ENCODE data around the gene MICU1. TPM values are rescaled to one million over a fixed set of nuclear protein-coding genes. Genes with fewer than 3 reads are reported as not detected.
"Not testable (repeated sequence)": the region's sequence is repeated elsewhere in the genome, so short reads cannot be mapped to it uniquely, and the experiment has no call there.

Gene MICU1
- total RNA-seq, 1 donor from 2014 or later = 65.2 TPM

- no peak for DNase-seq (ENCODE audit: low read depth)
Measured at GRCh38 chr10:72503694-72504438, 122.0 kb downstream of the MICU1 start.

- peak; percentile 27 for DNase-seq (ENCODE audit: low read depth)
Measured at GRCh38 chr10:72503241-72503640, 122.6 kb downstream of the MICU1 start.

DNA sequence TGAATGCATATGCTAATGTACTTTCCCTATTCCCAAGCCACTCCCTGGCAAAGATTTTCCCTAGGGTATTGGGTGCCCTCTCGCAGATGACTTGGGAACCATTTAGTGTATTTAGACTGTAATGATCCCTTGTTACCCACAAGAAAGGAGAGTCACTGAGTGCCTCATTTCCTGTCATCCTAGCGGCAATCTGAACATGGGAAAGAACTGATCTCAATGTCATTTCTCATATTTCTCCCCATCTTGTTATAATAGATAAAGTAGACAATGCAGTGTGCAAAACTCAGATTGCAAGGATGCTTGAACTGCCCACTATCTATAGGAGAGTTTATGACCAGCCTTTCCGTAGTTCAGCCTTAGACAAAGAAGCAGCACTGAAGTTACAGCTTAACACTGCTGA lies 123.3 kb downstream of the MICU1 start:
- no peak for DNase-seq (ENCODE audit: low read depth)

- no peak for DNase-seq (ENCODE audit: low read depth)
Measured at GRCh38 chr10:72499701-72500100, 126.2 kb downstream of the MICU1 start.

DNA sequence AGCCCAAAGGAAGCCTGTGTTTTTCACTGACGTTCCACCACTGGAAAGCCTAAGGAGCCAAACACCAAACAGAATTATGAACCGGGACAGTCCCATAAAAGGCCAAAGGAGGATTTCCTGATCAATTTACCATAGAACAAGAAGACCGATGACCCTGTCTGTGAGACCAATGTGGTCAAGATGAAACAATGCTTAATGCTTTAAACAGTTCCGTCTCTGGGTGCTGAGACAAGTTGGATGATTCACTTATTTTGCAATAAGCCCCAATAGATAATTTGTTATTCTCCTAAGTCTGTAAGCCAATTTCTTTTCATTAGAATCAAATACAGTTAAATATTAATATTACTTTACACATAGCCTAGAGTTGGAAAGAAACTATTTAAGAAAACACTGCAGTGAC lies 134.9 kb downstream of the MICU1 start:
- peak; percentile 80 for DNase-seq (ENCODE audit: low read depth)

GRCh38 chr10:72487521-72487920 lies 138.4 kb downstream of the MICU1 start:
- no peak for DNase-seq (ENCODE audit: low read depth)

- DNase-seq (ENCODE audit: low read depth) = no peak
Measured at GRCh38 chr10:72487116-72487515, 138.8 kb downstream of the MICU1 start.

DNA sequence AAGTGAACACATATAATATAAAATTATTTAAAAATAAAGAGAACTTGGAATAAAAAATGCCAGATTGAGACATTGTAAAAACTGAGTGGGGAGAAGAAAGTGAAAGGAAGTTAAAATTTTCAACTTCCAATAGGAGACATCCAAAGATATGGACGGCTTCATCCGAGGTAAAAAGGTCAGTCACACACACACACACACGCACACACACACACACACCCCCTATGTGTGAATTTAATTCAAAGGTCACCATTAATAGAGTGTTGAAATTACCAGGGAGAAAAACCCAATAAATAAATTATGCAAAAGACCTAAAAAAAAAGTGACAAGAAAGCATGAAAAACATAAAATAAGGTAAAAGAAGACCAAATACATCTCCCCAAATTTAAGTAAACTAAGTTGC lies 140.2 kb downstream of the MICU1 start:
- DNase-seq (ENCODE audit: low read depth) = no peak

DNA sequence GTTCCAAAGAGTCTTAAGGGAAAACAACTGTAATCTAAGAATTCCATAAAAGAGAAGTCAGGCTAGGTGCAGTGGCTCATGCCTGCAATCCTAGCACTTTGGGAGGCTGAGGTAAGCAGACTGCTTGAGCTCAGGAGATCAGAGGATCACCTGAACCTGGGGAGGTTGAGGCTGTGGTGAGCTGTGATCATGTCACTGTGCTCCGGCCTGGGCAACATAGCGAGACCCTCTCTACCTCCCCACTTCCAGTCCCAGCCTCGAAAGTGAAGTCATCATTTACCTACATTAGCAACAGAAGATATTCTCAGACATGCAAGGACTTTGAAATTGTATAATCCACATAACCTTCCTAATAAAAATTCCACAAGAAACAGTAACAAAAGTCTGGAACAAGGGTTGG lies 141.4 kb downstream of the MICU1 start:
- DNase-seq (ENCODE audit: low read depth) = no peak

- no peak for DNase-seq (ENCODE audit: low read depth)
Measured at GRCh38 chr10:72483471-72483870, 142.4 kb downstream of the MICU1 start.

DNA sequence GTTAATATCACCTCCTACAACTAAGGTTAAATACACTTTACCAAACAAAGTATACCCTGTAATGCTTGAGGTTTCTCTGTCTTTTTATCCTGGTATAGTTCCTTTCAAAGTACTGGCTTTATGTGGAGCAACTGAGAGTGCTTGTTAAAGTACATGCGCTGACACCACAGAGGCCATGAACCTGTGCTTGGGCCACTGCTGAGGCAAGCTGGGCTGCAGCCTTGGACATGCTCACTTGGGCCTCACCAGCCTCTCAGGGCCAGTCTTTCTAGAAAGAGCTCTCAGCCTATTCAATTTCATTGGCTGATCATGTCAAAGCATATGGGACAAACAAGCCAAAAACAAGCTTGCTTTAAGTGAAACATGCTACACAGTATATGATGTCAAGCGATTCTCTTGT lies 145.0 kb downstream of the MICU1 start:
- DNase-seq (ENCODE audit: low read depth) = no peak

DNA sequence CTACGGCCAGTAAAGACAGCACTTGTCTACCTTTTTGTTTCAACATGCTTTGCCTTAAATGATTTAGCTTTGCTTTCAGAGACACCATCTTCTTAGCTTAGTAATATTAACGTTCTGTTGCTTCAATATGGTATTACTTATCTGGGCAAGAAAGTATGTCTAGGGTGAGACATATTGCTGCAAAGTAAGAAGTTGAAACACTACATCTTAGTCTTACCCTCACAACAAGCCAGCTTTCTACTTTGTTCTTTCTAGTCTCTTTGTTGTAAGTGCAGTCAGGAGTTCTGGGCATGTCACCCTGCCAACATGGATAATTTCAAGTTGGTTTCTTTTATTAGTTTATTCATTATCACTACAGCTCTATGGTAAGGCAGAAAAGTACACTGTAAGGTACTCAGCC lies 148.4 kb downstream of the MICU1 start:
- no peak for DNase-seq (ENCODE audit: low read depth)

DNA sequence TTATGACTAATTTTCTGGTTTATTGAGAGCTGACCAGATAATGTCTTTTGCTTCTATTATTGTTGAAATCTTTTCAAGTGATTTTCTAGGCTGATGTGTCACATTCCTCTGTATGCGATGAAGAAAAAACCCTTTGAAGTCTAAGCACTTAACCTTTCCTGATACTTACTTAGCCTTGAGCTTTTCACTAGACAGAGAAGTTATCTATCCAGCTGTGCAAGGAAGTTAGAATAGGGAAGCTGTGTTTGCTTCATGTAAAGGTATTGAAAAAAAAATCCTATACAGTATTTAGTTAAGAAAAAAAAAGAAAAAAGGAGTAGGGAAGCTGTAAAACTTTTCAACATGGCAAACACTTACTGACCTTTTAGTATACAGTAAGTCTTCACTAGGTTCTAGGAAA lies 153.6 kb downstream of the MICU1 start:
- DNase-seq (ENCODE audit: low read depth) = no peak

DNA sequence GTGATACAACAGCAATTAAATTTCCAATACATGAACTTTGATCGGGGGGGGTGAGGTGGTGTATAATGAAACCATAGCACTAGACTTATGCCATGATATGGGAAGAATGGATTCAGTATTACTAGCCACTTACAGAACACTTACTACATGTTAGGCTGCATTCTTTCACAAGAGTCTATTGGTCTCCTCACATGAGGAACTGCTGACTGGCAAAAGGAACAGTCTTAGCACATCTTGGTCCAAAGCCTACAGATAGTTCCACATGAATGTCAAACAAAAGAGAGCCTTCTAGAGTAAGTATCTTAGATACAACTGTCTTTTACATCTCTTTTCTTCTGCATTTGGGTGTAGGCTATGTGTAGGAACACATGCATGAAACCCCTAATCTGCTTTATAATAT lies 155.2 kb downstream of the MICU1 start:
- DNase-seq (ENCODE audit: low read depth) = no peak

DNA sequence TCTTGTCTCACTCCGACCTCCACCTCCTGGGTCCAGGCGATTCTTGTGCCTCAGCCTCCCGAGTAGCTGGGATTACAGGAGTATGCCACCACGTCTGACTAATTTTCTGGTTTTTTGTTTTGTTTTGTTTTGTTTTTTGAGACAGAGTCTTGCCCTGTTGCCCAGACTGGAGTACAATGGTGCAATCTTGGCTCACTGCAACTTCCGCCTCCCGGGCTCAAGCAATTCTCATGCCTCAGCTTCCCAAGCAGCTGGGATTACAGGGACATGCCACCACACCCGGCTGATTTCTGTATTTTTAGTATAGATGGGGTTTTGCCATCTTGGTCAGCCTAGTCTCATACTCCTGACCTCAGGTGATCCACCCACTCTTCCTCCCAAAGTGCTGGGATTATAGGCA lies 158.8 kb downstream of the MICU1 start:
- not testable (repeated sequence) for DNase-seq (ENCODE audit: low read depth)

DNA sequence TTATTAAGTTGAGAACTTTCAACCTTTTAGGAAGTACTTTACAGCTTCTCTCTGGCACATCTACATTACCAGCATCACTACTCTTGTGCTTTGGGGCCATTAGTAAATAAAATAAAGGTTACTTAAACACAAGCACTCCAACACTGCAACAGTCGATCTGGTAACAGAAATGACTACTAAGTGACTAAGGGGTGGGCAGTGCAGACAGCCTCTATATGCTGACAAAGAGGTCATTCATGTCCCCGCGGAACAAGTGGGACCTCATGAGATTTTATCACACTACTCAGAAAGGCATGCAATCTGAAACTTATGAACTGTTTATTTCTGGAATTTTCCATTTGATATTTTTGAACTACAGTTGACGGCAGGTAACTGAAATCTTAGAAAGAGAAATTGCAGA lies 159.9 kb downstream of the MICU1 start:
- no peak for DNase-seq (ENCODE audit: low read depth)

- no peak for DNase-seq (ENCODE audit: low read depth)
Measured at GRCh38 chr10:72464438-72464837, 161.4 kb downstream of the MICU1 start.

DNA sequence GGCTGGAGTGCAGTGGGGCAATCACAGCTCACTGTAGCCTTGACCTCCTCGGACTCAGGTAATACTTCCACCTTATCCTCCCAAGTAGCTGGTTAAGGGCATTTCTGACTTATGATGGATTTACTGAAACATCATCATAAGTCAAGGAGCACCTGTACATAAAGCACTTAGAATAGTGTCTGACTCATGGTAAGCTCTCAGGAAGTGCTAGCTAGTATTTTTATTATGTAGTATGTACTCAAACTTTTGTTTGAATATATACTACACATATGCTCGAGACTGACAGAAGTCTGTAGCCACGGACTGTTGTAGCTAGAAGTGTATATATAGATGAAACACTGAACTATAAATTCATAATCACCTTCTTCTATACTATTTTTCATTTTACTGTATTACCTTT lies 163.6 kb downstream of the MICU1 start:
- no peak for DNase-seq (ENCODE audit: low read depth)

GRCh38 chr10:72461085-72461484 lies 164.8 kb downstream of the MICU1 start:
- DNase-seq (ENCODE audit: low read depth) = peak; percentile 9

- no peak for DNase-seq (ENCODE audit: low read depth)
Measured at GRCh38 chr10:72460284-72460876, 165.5 kb downstream of the MICU1 start.

- DNase-seq (ENCODE audit: low read depth) = no peak
Measured at GRCh38 chr10:72459301-72459700, 166.6 kb downstream of the MICU1 start.

GRCh38 chr10:72455889-72456595 lies 169.8 kb downstream of the MICU1 start:
- DNase-seq (ENCODE audit: low read depth) = peak; percentile 64

- no peak for DNase-seq (ENCODE audit: low read depth)
Measured at GRCh38 chr10:72449941-72450441, 175.9 kb downstream of the MICU1 start.

Data from renal cortical epithelial cell (primary cell).